K562 (cell line): ENCODE data around the gene ITGAX. TPM values are rescaled to one million over a fixed set of nuclear protein-coding genes. Genes with fewer than 3 reads are reported as not detected.

Source experiments
- ATAC-seq: fragments of 200-7000 bp; cut with Tn5 transposase; 3 replicates; pipeline ENCODE4 v1.9.1; 2020; ENCODE audit warnings: moderate library complexity
- BruUV-seq: library from RNA; stranded (reverse); fragments of 400-500 nt; replicated peaks from 2 replicates; lab custom pipeline; 2021; lab: Mats Ljungman, UMichigan
- CTCF ChIA-PET: fragments of 300-600 bp; formaldehyde crosslinking; extraction: SDS; loops from one replicate; lab custom pipeline; 2021; ENCODE audit warnings: low intra/inter-chr PET ratio; lab: Yijun Ruan, JAX
- POLR2A ChIA-PET: fragments of 300-600, 350-650 bp; sonication (Branson Sonifier 250); formaldehyde crosslinking; extraction: SDS; loops from one replicate; lab custom pipeline; 2021; ENCODE audit warnings: antibody characterized with exemption, inconsistent platforms; lab: Yijun Ruan, JAX
- DNase-seq, 4 experiments: peaks; one replicate each; pipeline versions ENCODE4 v3.0.0 to v3.0.0-alpha.2; 2011 to 2018; ENCODE audit warnings: low spot score in 3 of 4, mixed read lengths in 3 of 4; ENCODE audit errors: extremely low read depth in 1 of 4
- FAIRE-seq: peaks from 2 replicates; lab custom pipeline; 2011; peaks lifted over from hg19 to GRCh38; lab: Jason Lieb, UNC
- H2AFZ ChIP-seq: 2 replicates; pipeline ENCODE4 v1.6.0; 2011; ENCODE audit warnings: low read depth, low read length, control low read depth, inconsistent platforms
- H3K27ac ChIP-seq: fragments of 200-600 bp; 3 replicates; pipeline ENCODE4 v1.8.0; 2011; ENCODE audit warnings: low read depth, mild to moderate bottlenecking, control low read depth, inconsistent platforms, low read length, moderate library complexity, mixed read lengths; ENCODE audit errors: extremely low read depth
- H3K27me3 ChIP-seq, 2 experiments: fragments of 300-600 bp in 1 of 2; 2 replicates in 1 of 2; 3 replicates in 1 of 2; pipeline versions ENCODE4 v1.6.0 to v1.8.0; 2011; ENCODE audit warnings: inconsistent platforms in 2 of 2, low read length in 2 of 2, mild to moderate bottlenecking in 1 of 2, mixed read lengths in 1 of 2, moderate library complexity in 1 of 2; ENCODE audit not compliant: control insufficient read depth in 2 of 2, insufficient read depth in 2 of 2
- H3K36me3 ChIP-seq: fragments of 300-600 bp; 3 replicates; pipeline ENCODE4 v1.8.0; 2011; ENCODE audit warnings: mild to moderate bottlenecking, low read length, inconsistent platforms; ENCODE audit not compliant: control insufficient read depth, insufficient read depth
- H3K4me1 ChIP-seq, 2 experiments: fragments of 200-600 bp in 1 of 2; replicated peaks in 1 of 2; 2 replicates in 1 of 2; 3 replicates in 1 of 2; pipeline versions ENCODE4 v1.5.1 to v1.8.0; 2011; ENCODE audit warnings: inconsistent platforms in 2 of 2, low read length in 2 of 2, mild to moderate bottlenecking in 1 of 2, mixed read lengths in 1 of 2, moderate library complexity in 1 of 2; ENCODE audit not compliant: control insufficient read depth in 2 of 2, insufficient read depth in 2 of 2
- H3K4me2 ChIP-seq: 2 replicates; pipeline ENCODE4 v1.6.1; 2011; ENCODE audit warnings: low read length, control low read depth, inconsistent platforms, mixed read lengths; ENCODE audit not compliant: insufficient read depth
- H3K4me3 ChIP-seq: fragments of 200-600 bp; sonication (generic), shearing (Covaris generic); 2 replicates; pipeline ENCODE4 v1.5.1; 2016; ENCODE audit warnings: control low read depth, inconsistent platforms
- H3K79me2 ChIP-seq: fragments of 200-600 bp; 3 replicates; pipeline ENCODE4 v1.8.0; 2011; ENCODE audit warnings: low read length, inconsistent platforms; ENCODE audit not compliant: control insufficient read depth, insufficient read depth
- H3K9ac ChIP-seq, 2 experiments: 2 replicates each; pipeline versions ENCODE4 v1.6.0 to v1.6.1; 2011; ENCODE audit warnings: low read depth in 2 of 2, low read length in 2 of 2, control low read depth in 1 of 2, inconsistent platforms in 1 of 2, mild to moderate bottlenecking in 1 of 2, mixed read lengths in 1 of 2; ENCODE audit not compliant: insufficient read depth in 1 of 2
- H3K9me1 ChIP-seq: one replicate; pipeline ENCODE4 v1.6.0; 2011; ENCODE audit warnings: inconsistent platforms, mild to moderate bottlenecking, low read length, moderate library complexity; ENCODE audit not compliant: control insufficient read depth, insufficient read depth
- H3K9me3 ChIP-seq: replicated peaks from 2 replicates; pipeline ENCODE4 v1.5.1; 2011; ENCODE audit warnings: low read depth, low read length, inconsistent platforms; ENCODE audit not compliant: control insufficient read depth, insufficient read depth
- H4K20me1 ChIP-seq: replicated peaks from 2 replicates; pipeline ENCODE4 v1.6.1; 2011; ENCODE audit warnings: low read length, inconsistent platforms, mixed read lengths; ENCODE audit not compliant: control insufficient read depth, insufficient read depth
- HINFP ChIP-seq: fragments of 450-650 bp; conservative IDR thresholded peaks from 2 replicates; pipeline ENCODE4 v1.6.1; 2016; ENCODE audit warnings: missing genetic modification characterization, low read depth, mild to moderate bottlenecking, control low read depth, missing compliant biosample characterization
- PKNOX1 ChIP-seq: fragments of 450-650 bp; IDR thresholded peaks from 2 replicates; pipeline ENCODE4 v1.6.1; 2016
- RCOR1 ChIP-seq, 2 experiments: IDR thresholded peaks; 2 replicates each; pipeline ENCODE4 v1.6.1; 2012; ENCODE audit warnings: low read depth in 2 of 2, low read length in 2 of 2, borderline replicate concordance in 1 of 2, improper control_type of control experiment in 1 of 2
- SAP30 ChIP-seq: fragments of 200-600 bp; sonication (generic); IDR thresholded peaks from 2 replicates; pipeline ENCODE4 v1.6.1; 2012; ENCODE audit warnings: borderline replicate concordance, low read depth, mild to moderate bottlenecking, moderate library complexity, low read length, control low read depth, inconsistent platforms; ENCODE audit not compliant: insufficient read depth, poor library complexity, severe bottlenecking
- ZEB2 ChIP-seq: fragments of 450-650 bp; IDR thresholded peaks from 2 replicates; pipeline ENCODE4 v1.6.1; 2016
- ZZZ3 ChIP-seq: fragments of 450-650 bp; IDR thresholded peaks from 2 replicates; pipeline ENCODE4 v1.6.1; 2016; ENCODE audit warnings: antibody characterized with exemption, mild to moderate bottlenecking, moderate library complexity
- WGBS: fragments of 100-300 bp; shearing (Covaris generic); methylation state at CpG from one replicate; pipeline ENCODE4 v1.1.6; 2016; ENCODE audit warnings: low coverage, mixed read lengths; ENCODE audit not compliant: insufficient coverage; ENCODE audit errors: missing lambda C conversion rate; 5-methylcytosine and 5-hydroxymethylcytosine counted together
- in situ Hi-C: fragments of 300-500 bp; cut with MboI; formaldehyde crosslinking; loops from 4 replicates; pipeline ENCODE4 v1.15.0; 2018; ENCODE audit warnings: inconsistent platforms, mixed read lengths
- intact Hi-C: fragments of 100-400 bp; cut with micrococcal nuclease; formaldehyde crosslinking; loops from 2 replicates; pipeline ENCODE4 v1.14.2; 2022
- polyA plus RNA-seq, 8 experiments: library from polyadenylated mRNA; depleted of rRNA in 4 of 8; stranded (reverse) in 5 of 8; unstranded in 3 of 8; fragments of >200 nt; fragmentation: Nextera tagmentation in 2 of 8; fragmentation: Illumina TruSeq in 1 of 8; extraction: Ambion mirVana in 2 of 8; extraction: Trizol in 1 of 8; gene quantifications; 2 replicates each; pipeline versions ENCODE4 v1.2.1 to v1.2.3, GENCODE V29; 2011 to 2014; ENCODE audit warnings: inconsistent platforms in 1 of 8, missing spikeins in 1 of 8
- total RNA-seq, 7 experiments: library from RNA; depleted of rRNA in 6 of 7; stranded (reverse); fragments of >200 nt in 6 of 7; fragmentation: Illumina TruSeq in 2 of 7; extraction: Trizol in 2 of 7; gene quantifications; 2 replicates each; pipeline versions ENCODE4 v1.2.1 to v1.2.3, GENCODE V29; 2011 to 2021; ENCODE audit warnings: low replicate concordance in 1 of 7
- TF ChIP-seq, protein P1 (sequence below): fragments of 250-450 bp; sonication (Bioruptor Pico); IDR thresholded peaks from 2 replicates; pipeline ENCODE4 v1.8.0; 2021; ENCODE audit warnings: moderate library complexity, mild to moderate bottlenecking, inconsistent platforms
- TF ChIP-seq, protein P2 (sequence below): fragments of 450-650 bp; IDR thresholded peaks from 2 replicates; pipeline ENCODE4 v1.7.1; 2018; ENCODE audit warnings: mild to moderate bottlenecking, low read depth; ENCODE audit not compliant: partially characterized antibody
- TF ChIP-seq, protein P3 (sequence below): sonication (generic); formaldehyde crosslinking; IDR thresholded peaks from 2 replicates; pipeline ENCODE4 v1.8.0; 2022; ENCODE audit warnings: mild to moderate bottlenecking, missing genetic modification reagents

The ITGAX gene
- total and polyA plus RNA-seq, 9 of the 15 experiments (the other 6 are each of a cell fraction or from before 2014, with no cell fraction given): 0.03 to 0.58 (median 0.14) TPM

DNA sequence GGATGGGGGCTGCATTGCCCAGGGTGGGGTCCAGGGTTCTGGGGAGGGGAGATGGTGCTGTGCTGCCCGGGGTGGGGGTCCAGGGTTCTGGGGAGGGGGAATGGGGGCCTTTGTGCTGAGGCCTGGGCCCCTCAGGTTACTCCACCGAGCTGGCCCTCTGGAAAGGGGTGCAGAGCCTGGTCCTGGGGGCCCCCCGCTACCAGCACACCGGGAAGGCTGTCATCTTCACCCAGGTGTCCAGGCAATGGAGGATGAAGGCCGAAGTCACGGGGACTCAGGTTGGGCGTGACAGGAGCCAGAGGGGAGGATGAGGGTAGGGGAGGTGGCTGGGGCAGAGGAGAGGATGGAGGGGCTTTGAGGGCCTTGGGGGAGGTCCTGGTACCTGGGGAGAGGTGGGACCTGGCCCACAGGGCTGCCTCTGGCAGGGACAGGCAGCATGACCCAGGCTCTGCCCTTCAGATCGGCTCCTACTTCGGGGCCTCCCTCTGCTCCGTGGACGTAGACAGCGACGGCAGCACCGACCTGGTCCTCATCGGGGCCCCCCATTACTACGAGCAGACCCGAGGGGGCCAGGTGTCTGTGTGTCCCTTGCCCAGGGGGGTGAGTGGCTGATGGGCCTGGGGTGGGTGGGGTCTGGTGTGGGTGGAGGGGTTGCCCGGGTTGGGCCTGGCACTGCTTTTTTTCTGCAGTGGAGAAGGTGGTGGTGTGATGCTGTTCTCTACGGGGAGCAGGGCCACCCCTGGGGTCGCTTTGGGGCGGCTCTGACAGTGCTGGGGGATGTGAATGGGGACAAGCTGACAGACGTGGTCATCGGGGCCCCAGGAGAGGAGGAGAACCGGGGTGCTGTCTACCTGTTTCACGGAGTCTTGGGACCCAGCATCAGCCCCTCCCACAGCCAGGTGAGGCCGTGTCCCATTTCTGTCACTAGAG is 7.8 kb downstream of the ITGAX start:
- no peak overlapping the region for H3K9ac ChIP-seq
- 10% methylated on average over 16 of the region's 26 CpGs for WGBS
- ATAC-seq (no peak), FAIRE-seq (no peak), DNase-seq (no peak)
- H3K36me3 ChIP-seq: no peaks in the 10 kb centered on the region
- H3K9me1 ChIP-seq: no peaks in the 10 kb centered on the region
- H3K27me3 ChIP-seq: peaks cover 4 to 36% of the 10 kb centered on the region in 2 experiments; a peak in 4 of 5 replicates
- TF ChIP-seq, protein P1, sequence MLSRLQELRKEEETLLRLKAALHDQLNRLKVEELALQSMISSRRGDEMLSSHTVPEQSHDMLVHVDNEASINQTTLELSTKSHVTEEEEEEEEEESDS (CRISPR knock-in tag): no peak
- TF ChIP-seq, protein P2, sequence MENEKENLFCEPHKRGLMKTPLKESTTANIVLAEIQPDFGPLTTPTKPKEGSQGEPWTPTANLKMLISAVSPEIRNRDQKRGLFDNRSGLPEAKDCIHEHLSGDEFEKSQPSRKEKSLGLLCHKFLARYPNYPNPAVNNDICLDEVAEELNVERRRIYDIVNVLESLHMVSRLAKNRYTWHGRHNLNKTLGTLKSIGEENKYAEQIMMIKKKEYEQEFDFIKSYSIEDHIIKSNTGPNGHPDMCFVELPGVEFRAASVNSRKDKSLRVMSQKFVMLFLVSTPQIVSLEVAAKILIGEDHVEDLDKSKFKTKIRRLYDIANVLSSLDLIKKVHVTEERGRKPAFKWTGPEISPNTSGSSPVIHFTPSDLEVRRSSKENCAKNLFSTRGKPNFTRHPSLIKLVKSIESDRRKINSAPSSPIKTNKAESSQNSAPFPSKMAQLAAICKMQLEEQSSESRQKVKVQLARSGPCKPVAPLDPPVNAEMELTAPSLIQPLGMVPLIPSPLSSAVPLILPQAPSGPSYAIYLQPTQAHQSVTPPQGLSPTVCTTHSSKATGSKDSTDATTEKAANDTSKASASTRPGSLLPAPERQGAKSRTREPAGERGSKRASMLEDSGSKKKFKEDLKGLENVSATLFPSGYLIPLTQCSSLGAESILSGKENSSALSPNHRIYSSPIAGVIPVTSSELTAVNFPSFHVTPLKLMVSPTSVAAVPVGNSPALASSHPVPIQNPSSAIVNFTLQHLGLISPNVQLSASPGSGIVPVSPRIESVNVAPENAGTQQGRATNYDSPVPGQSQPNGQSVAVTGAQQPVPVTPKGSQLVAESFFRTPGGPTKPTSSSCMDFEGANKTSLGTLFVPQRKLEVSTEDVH: no peak
- TF ChIP-seq RCOR1 (IDR thresholded peaks at IDR 0.05; ENCODE audit: borderline replicate concordance in 1 of 2, low read depth in 2 of 2, low read length in 2 of 2): no peak
- no peak for TF ChIP-seq PKNOX1
- no peak for TF ChIP-seq SAP30
- no peak for TF ChIP-seq ZZZ3
- no peak for TF ChIP-seq HINFP (tag)
- TF ChIP-seq, protein P3, sequence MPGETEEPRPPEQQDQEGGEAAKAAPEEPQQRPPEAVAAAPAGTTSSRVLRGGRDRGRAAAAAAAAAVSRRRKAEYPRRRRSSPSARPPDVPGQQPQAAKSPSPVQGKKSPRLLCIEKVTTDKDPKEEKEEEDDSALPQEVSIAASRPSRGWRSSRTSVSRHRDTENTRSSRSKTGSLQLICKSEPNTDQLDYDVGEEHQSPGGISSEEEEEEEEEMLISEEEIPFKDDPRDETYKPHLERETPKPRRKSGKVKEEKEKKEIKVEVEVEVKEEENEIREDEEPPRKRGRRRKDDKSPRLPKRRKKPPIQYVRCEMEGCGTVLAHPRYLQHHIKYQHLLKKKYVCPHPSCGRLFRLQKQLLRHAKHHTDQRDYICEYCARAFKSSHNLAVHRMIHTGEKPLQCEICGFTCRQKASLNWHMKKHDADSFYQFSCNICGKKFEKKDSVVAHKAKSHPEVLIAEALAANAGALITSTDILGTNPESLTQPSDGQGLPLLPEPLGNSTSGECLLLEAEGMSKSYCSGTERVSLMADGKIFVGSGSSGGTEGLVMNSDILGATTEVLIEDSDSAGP (CRISPR knock-in tag): no peak
- no peak for TF ChIP-seq ZEB2
- H3K79me2 ChIP-seq: no peaks in the 10 kb centered on the region
- in situ Hi-C loops (no loop called here), intact Hi-C loops (no loop called here)
- H3K9me3 ChIP-seq: no peaks in the 10 kb centered on the region
- CTCF ChIA-PET: no interaction called here
- H4K20me1 ChIP-seq: no peaks in the 10 kb centered on the region
- no TSS peak for BruUV-seq
- H2AFZ ChIP-seq: no peak overlapping the region
- POLR2A ChIA-PET: interaction anchor here (0.7 to 1.2 kb wide), 2 partner anchors 15 to 430 kb away, joined by 3 to 4 read pairs; no protein-coding TSS in a partner anchor
- no peak overlapping the region for H3K27ac ChIP-seq
- no peak overlapping the region for H3K4me2 ChIP-seq
- no peak overlapping the region for H3K4me3 ChIP-seq
- peaks cover 0 to 3% of the 10 kb centered on the region in 2 experiments; a peak in 2 of 5 replicates for H3K4me1 ChIP-seq
